ENCODE data around the gene STOML3. TPM values are rescaled to one million over a fixed set of nuclear protein-coding genes. Genes with fewer than 3 reads are reported as not detected.

STOML3 gene
- total and polyA plus RNA-seq, 2 of the 8 experiments (the other 6 are each of a cell fraction or from before 2014, with no cell fraction given) = 0.06 TPM; not detected in 1

- TF ChIP-seq HDAC2 (IDR thresholded peaks at IDR 0.05; ENCODE audit: borderline replicate concordance in 1 of 2, low read depth in 2 of 2, low read length in 2 of 2) (0 out of 4 replicates have a peak, but pooled peaks of 1 of the 2 experiments have one; percentile 58), SIX5 (IDR thresholded peaks at IDR 0.05; ENCODE audit: low read depth, low read length) (no peak), MAFK (IDR thresholded peaks at IDR 0.05; ENCODE audit: low read depth, low read length) (no peak), KDM5A (IDR thresholded peaks at IDR 0.05; ENCODE audit: low read length) (no peak)
Measured at GRCh38 chr13:39025433-39025839, 34.8 kb upstream of the STOML3 start (continued).
